HepG2 (cell line): ENCODE results near the gene IFT172. TPM values are rescaled to one million over a fixed set of nuclear protein-coding genes. Genes with fewer than 3 reads are reported as not detected.
A peak's percentile ranks its signal among the peaks of the same experiment; 100 is the strongest.

ENCODE experiments used
- CBFB ChIP-seq: sonication (generic); formaldehyde crosslinking; IDR thresholded peaks from 2 replicates; pipeline ENCODE4 v1.4.0; 2020; ENCODE audit warnings: missing genetic modification reagents
- FOSL1 ChIP-seq: sonication (generic); formaldehyde crosslinking; IDR thresholded peaks from 2 replicates; pipeline ENCODE4 v1.9.0; 2021; ENCODE audit warnings: missing genetic modification reagents, borderline replicate concordance
- ISL2 ChIP-seq: sonication (generic); formaldehyde crosslinking; IDR thresholded peaks from 2 replicates; pipeline ENCODE4 v1.5.0; 2020; ENCODE audit warnings: missing genetic modification reagents
- LBX2 ChIP-seq: sonication (generic); formaldehyde crosslinking; IDR thresholded peaks from 2 replicates; pipeline ENCODE4 v1.5.0; 2020; ENCODE audit warnings: missing genetic modification reagents, mild to moderate bottlenecking, borderline replicate concordance
- MAFG ChIP-seq: sonication (generic); formaldehyde crosslinking; IDR thresholded peaks from 2 replicates; pipeline ENCODE4 v1.5.1; 2020; ENCODE audit warnings: mild to moderate bottlenecking, missing genetic modification reagents
- RFX5 ChIP-seq: IDR thresholded peaks from 2 replicates; pipeline ENCODE4 v1.6.1; 2011; ENCODE audit warnings: low read depth, low read length, improper control_type of control experiment
- ZNF264 ChIP-seq: sonication (generic); formaldehyde crosslinking; IDR thresholded peaks from 2 replicates; pipeline ENCODE4 v1.4.0; 2020; ENCODE audit warnings: missing genetic modification reagents
- ZNF709 ChIP-seq: sonication (generic); formaldehyde crosslinking; IDR thresholded peaks from 2 replicates; pipeline ENCODE4 v1.5.0; 2020; ENCODE audit warnings: mild to moderate bottlenecking, missing genetic modification reagents
- ZSCAN29 ChIP-seq: sonication (generic); formaldehyde crosslinking; conservative IDR thresholded peaks from 2 replicates; pipeline ENCODE4 v1.4.0; 2020; ENCODE audit warnings: mild to moderate bottlenecking, missing genetic modification reagents
- polyA plus RNA-seq, 8 experiments: library from polyadenylated mRNA; depleted of rRNA in 3 of 8; stranded (reverse) in 7 of 8; unstranded in 1 of 8; fragments of >200 nt; fragmentation: Illumina TruSeq in 4 of 8; extraction: Trizol in 4 of 8; gene quantifications; 2 replicates each; pipeline versions ENCODE4 v1.2.1 to v1.2.3, GENCODE V29; 2011 to 2016; ENCODE audit warnings: low read depth in 4 of 8, missing spikeins in 1 of 8, mixed read lengths in 1 of 8; ENCODE audit not compliant: insufficient read depth in 1 of 8
- total RNA-seq, 5 experiments: library from RNA; depleted of rRNA; stranded (reverse); fragments of >200 nt; fragmentation: Illumina TruSeq; extraction: Trizol; gene quantifications; 2 replicates each; pipeline ENCODE4 v1.2.3, GENCODE V29; 2016; ENCODE audit warnings: low read depth in 1 of 5
- TF ChIP-seq, protein P1 (sequence below), 2 experiments: sonication (generic) in 1 of 2; formaldehyde crosslinking in 1 of 2; IDR thresholded peaks; 2 replicates each; pipeline versions ENCODE4 v1.6.1 to v1.9.0; 2014 to 2022; ENCODE audit warnings: antibody characterized with exemption in 1 of 2, borderline replicate concordance in 1 of 2, inconsistent platforms in 1 of 2, low read depth in 1 of 2, missing genetic modification reagents in 1 of 2
- TF ChIP-seq, protein P2 (sequence below): sonication (generic); formaldehyde crosslinking; IDR thresholded peaks from 2 replicates; pipeline ENCODE4 v1.5.0; 2020; ENCODE audit warnings: mild to moderate bottlenecking, missing genetic modification reagents, borderline replicate concordance

IFT172 gene
- total and polyA plus RNA-seq, 2 of the 13 experiments (the other 11 are each of a cell fraction or from before 2014, with no cell fraction given) = 21.6 to 35.7 TPM

DNA sequence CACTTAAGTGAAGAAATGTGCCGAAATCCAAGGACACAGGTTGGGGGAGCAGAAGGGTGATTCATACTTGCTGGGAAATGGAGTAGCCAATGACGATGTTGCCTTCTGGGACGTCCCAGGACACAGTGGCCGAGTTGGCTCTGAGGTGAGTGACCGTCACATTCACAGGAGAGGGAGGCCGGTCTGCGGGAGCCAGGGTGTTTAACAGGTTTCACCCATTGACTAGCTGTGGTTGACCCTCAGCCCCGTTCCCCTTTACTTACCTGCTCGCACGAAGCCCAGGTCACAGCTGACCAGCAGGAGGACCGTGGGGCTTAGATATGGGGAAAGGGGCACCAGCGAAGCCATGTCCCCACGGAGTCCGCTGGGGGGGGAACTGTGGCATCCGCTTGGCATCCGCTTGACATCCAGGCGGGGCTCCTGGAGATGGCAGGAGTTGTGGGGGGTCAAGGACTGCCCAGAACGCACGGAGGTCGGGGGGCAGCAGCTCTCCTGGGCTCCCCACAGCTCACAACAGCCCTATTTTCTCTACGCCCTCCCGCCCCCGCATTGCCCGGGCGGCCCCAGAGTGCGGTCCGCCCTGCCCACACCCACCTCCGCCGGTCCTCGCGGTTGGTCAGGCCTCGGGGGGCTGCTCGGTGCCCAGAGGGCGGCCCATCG lies 4.9 kb upstream of the IFT172 start (continued):
- TF ChIP-seq, protein P1, sequence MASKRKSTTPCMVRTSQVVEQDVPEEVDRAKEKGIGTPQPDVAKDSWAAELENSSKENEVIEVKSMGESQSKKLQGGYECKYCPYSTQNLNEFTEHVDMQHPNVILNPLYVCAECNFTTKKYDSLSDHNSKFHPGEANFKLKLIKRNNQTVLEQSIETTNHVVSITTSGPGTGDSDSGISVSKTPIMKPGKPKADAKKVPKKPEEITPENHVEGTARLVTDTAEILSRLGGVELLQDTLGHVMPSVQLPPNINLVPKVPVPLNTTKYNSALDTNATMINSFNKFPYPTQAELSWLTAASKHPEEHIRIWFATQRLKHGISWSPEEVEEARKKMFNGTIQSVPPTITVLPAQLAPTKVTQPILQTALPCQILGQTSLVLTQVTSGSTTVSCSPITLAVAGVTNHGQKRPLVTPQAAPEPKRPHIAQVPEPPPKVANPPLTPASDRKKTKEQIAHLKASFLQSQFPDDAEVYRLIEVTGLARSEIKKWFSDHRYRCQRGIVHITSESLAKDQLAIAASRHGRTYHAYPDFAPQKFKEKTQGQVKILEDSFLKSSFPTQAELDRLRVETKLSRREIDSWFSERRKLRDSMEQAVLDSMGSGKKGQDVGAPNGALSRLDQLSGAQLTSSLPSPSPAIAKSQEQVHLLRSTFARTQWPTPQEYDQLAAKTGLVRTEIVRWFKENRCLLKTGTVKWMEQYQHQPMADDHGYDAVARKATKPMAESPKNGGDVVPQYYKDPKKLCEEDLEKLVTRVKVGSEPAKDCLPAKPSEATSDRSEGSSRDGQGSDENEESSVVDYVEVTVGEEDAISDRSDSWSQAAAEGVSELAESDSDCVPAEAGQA (IDR thresholded peaks at IDR 0.05; ENCODE audit: low read depth) = 0 out of 2 replicates have a peak, but pooled peaks have one; percentile 26
- TF ChIP-seq, protein P1 (CRISPR knock-in tag; IDR thresholded peaks at IDR 0.05; ENCODE audit: borderline replicate concordance) = no peak
- TF ChIP-seq CBFB (CRISPR knock-in tag) (no peak), FOSL1 (CRISPR knock-in tag) (peak; percentile 57; the same call in 1 of the 2 replicates), ZSCAN29 (CRISPR knock-in tag) (no peak; the same call in 1 of the 2 replicates), MAFG (CRISPR knock-in tag) (no peak), RFX5 (no peak), ZNF264 (no peak), ISL2 (CRISPR knock-in tag) (no peak), LBX2 (CRISPR knock-in tag) (no peak), ZNF709 (no peak)
- TF ChIP-seq, protein P2, sequence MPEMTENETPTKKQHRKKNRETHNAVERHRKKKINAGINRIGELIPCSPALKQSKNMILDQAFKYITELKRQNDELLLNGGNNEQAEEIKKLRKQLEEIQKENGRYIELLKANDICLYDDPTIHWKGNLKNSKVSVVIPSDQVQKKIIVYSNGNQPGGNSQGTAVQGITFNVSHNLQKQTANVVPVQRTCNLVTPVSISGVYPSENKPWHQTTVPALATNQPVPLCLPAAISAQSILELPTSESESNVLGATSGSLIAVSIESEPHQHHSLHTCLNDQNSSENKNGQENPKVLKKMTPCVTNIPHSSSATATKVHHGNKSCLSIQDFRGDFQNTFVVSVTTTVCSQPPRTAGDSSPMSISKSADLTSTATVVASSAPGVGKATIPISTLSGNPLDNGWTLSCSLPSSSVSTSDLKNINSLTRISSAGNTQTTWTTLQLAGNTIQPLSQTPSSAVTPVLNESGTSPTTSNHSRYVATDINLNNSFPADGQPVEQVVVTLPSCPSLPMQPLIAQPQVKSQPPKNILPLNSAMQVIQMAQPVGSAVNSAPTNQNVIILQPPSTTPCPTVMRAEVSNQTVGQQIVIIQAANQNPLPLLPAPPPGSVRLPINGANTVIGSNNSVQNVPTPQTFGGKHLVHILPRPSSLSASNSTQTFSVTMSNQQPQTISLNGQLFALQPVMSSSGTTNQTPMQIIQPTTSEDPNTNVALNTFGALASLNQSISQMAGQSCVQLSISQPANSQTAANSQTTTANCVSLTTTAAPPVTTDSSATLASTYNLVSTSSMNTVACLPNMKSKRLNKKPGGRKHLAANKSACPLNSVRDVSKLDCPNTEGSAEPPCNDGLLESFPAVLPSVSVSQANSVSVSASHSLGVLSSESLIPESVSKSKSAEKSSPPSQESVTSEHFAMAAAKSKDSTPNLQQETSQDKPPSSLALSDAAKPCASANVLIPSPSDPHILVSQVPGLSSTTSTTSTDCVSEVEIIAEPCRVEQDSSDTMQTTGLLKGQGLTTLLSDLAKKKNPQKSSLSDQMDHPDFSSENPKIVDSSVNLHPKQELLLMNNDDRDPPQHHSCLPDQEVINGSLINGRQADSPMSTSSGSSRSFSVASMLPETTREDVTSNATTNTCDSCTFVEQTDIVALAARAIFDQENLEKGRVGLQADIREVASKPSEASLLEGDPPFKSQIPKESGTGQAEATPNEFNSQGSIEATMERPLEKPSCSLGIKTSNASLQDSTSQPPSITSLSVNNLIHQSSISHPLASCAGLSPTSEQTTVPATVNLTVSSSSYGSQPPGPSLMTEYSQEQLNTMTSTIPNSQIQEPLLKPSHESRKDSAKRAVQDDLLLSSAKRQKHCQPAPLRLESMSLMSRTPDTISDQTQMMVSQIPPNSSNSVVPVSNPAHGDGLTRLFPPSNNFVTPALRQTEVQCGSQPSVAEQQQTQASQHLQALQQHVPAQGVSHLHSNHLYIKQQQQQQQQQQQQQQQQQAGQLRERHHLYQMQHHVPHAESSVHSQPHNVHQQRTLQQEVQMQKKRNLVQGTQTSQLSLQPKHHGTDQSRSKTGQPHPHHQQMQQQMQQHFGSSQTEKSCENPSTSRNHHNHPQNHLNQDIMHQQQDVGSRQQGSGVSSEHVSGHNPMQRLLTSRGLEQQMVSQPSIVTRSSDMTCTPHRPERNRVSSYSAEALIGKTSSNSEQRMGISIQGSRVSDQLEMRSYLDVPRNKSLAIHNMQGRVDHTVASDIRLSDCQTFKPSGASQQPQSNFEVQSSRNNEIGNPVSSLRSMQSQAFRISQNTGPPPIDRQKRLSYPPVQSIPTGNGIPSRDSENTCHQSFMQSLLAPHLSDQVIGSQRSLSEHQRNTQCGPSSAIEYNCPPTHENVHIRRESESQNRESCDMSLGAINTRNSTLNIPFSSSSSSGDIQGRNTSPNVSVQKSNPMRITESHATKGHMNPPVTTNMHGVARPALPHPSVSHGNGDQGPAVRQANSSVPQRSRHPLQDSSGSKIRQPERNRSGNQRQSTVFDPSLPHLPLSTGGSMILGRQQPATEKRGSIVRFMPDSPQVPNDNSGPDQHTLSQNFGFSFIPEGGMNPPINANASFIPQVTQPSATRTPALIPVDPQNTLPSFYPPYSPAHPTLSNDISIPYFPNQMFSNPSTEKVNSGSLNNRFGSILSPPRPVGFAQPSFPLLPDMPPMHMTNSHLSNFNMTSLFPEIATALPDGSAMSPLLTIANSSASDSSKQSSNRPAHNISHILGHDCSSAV = no peak
